Stimulated activated naive CD8-positive, alpha-beta T cell treated with anti-CD3 and anti-CD28 coated beads, Interleukin-15, Interleukin-2, amounts not matched to agents 100 U/mL and 50 U/mL, for 24 hours (primary cell): ENCODE measurements around the gene MT1M.
"Not testable (repeated sequence)": the region's sequence is repeated elsewhere in the genome, so short reads cannot be mapped to it uniquely, and the experiment has no call there.

Experiments used
- ATAC-seq: fragments of 150-1000 bp; cut with Tn5 transposase; one replicate; pipeline ENCODE4 v1.10.0; 2021
- DNase-seq: peaks from one replicate; pipeline ENCODE4 v3.0.0; 2021

MT1M gene

DNA sequence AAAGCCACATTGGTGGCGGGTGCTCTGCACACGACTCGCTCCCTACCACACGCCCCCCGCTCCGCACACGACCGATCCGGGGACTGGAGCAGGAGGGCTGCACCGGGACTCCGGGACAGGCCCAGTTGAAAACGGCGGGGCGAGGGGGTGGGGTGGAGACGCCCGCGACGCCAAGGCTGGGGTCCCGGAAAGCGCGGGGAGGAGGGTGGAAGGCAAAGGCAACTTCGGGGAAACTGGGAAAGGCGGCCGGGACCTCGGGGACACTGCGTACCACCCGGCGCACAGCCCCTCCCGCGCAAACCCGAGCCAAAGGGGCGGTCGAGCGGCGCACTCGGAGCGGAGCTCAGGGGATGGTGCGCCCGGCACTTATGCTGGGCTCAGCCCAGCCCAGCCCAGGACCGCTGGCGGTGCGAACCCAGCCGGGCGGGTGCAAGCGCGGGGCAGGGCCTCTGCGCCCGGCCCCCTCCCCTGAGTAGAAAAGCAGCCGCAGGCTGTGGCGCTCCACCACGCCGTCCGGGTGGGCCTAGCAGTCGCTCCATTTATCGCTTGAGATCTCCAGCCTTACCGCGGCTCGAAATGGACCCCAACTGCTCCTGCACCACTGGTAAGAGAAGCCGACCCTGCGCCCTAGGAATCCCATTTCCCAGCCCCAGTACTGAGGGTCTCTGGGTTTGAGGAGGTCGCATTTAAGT lies at the start of gene MT1M:
TSS of gene MT1M (plus strand) at position 504 of the 692 bp plus-strand sequence. CDS start at position 577, 73 bp downstream.
- peak; percentile 28 for ATAC-seq
- DNase-seq: no peak

DNA sequence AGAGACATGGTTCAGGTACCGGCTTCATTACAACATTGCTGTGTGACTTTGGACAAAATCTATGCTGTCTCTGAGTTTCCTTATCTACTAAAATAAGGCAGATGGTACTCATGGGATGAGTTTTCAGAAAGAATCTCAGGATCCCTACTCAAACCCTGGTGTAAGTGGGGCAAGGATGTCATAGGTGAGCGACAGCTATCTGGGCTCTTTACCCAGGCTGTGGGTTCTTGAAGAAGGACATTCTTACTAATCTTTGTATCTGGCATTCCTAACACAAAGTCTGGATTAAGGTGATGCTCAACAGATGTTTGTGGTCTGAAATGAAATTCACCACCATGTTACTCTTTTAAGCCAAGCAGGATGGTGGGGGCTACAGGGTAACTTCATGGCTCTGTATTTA lies 49.5 kb upstream of the MT1M start:
- not testable (repeated sequence) for ATAC-seq, DNase-seq

DNA sequence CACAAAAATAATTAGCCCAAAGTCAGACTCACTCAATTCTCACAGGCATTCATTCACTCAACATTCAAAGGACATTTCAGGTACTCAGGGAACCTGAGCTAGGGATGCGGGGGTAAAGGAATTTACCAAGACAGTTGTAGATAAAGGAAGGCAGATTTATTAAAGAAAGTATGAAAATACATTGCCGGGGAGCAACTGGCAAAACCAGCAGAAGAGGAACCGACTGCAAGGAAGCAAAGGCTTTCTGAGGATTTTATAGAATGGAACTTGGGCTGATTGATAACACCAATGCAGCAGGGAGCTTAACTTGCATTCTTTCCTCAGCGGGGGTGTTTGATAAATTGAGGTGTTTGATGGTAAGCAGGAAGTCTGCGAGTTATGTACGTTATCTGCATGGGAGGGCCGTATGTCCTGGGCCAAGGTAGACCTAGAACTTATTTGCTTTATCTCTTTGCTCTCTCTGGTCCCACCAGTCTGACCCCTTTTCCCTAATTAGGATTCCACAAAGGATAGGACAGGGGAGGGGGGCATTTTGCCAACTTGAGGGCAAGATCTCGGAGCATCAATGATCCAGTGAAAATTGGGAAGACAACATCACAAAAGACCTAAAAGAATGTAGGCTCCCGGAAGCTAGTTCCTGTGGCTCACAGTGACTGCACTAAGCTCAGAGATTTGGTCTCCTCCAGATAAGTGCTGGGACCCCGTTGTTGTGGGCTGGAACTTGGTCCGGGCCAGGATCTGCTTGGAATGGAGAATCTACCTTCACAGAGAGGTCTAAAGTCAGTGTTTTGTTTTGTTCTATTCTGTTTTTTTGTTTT lies 48.9 kb upstream of the MT1M start:
- DNase-seq (no peak), ATAC-seq (no peak)

DNA sequence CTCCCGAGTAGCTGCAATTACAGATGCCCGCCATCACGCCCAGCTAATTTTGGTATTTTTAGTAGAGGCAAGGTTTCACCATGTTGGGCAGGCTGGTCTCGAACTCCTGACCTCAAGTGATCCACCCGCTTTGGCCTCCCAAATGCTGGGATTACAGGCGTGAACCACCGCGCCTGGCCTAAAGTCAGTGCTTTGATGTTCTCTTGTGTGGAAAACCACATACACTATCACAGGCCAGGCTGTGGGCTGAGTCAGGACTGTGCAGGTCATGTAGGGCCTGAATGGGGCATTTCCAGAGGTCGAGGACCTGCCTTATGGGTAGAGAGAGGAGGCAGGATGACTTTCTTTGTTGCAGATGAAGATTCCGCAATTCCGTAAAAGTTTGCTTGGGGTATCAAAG lies 48.2 kb upstream of the MT1M start:
- ATAC-seq: no peak
- DNase-seq: no peak

DNA sequence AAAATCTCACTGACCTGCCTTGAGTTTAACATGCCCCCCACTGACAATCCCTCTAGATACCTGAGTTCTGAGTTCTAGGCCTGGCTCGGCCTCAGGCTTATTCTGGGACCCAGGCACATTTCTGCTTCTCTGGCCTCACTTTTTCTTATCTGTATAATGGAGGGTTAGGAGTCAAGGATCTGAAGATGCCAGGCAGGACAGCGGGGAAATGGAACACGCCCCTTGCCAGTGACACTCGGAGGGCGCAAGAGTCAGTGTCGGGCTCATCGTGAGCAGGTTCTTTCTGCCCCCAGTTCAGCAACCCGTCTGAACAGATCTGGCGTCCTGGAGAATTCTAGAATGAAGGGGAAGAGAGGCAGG lies 43.7 kb upstream of the MT1M start:
- ATAC-seq (no peak), DNase-seq (no peak)

DNA sequence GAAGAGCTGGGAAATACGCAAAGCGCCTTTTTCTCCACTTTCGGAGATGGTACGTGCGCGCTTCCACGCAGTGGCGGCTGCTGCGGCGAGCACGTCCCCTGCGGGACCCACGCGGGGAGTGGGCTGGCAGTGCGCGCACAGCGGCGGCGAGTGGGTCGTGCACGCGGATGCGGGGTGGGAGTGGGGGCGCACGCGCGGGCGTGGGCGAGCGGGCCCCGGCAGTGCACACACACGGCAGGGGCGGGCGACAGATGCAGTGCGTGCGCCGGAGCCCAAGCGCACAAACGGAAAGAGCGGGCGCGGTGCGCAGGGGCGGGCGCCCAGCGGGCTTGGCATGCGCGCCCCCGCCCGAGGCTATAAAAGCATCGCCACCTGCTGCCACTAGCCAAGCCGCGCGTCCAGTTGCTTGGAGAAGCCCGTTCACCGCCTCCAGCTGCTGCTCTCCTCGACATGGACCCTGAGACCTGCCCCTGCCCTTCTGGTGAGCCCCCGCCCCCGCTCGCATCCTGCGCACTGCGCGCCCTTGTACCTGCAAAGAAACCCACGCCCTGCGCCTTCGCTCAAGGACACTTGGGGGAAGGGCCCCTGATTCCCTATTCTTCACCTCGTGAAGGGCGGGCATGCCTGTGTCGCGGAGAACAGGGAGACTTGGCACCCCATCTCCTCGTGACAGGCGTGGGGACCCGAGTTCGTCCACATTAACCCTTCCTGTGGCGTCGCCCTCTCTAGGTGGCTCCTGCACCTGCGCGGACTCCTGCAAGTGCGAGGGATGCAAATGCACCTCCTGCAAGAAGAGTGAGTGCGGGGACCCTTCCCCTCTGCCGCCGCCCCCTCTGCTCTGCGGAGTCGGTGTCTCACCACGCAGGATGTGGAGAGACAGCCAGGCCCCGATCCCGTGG lies 43.1 kb upstream of the MT1M start, which contains the start of gene MT3:
TSS of gene MT3 (plus strand) at position 388 of the 899 bp plus-strand sequence. CDS start at position 451, 63 bp downstream.
- ATAC-seq: peak; percentile 73
- DNase-seq: peak; percentile 52

DNA sequence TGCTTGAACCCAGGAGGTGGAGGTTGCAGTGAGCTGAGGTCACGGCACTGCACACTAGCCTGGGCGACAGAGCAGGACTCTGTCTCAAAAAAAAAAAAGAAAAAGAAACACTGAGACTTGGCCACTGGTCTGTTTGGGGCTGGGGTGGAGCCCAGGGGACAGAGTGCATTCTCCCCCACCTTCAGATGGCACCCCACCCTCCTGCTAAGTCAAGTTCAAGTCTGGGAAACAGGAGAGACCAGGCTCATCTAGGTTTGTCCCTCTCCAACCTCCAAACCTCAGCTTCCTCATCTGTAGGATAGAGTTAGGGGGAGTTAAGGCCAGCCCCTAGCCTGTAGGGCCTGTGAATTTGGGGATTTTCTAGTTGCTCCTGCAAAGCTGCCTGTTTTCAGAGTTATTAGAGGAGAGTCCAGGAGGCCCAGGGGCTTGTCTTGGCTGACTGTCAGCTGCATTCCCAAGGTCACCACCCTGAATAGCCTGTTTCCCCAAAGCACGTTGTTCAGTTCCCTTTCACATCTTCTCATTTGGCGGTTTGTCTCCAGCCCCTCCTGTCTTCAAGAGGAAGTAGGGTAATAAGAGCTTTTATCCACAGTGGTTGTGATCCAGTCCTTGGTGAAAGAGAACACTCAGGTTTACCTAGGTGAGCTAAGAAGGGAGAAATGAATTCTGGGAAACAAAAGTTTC lies 40.9 kb upstream of the MT1M start:
- DNase-seq (no peak), ATAC-seq (no peak)

DNA sequence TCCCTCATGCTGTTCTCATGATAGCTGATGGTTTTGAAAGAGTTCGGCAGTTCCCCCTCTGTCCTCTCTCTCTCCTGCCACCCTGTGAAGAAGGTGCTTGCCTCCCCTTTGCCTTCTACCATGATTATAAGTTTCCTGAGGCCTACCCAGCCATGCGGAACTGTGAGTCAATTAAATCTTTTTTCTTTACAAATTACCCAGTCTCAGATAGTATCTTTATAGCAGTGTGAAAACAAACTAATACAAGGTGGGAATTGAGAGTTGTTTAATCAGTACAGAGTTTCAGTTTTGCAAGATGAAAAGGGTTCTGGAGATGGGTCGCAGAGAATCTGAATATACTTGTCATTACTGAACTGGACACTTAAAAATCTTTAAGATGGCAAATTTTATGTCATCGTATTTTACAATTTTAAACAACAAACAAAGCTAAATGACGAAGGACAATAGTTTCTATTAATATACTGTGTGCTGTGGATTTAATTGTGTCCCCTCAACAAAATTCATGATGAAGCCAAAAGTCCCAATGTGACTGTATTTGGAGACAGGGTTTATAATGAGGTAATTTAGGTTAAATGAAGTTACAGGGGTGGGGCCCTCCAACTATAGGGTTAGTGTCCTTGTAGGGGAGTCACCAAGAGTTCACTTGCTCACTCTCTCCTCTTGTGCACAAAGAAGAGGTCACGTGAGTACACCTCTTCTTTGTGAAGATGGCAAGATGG lies 38.7 kb upstream of the MT1M start:
- ATAC-seq: no peak
- no peak for DNase-seq

DNA sequence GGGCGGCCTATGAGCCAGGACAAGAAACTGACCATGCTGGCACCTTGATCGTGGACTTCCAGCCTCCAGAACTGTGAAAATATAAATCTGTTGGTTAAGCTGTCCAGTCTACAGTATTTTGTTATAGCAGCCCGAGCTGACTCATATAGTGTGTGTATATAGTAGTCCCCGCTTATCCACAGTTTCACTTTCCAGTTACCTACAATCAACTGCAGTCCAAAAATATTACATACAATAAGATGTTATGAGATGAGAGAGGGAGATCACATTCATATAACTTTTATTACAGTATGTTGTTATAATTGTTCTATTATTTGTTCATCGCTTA lies 38.2 kb upstream of the MT1M start:
- ATAC-seq (no peak), DNase-seq (no peak)

DNA sequence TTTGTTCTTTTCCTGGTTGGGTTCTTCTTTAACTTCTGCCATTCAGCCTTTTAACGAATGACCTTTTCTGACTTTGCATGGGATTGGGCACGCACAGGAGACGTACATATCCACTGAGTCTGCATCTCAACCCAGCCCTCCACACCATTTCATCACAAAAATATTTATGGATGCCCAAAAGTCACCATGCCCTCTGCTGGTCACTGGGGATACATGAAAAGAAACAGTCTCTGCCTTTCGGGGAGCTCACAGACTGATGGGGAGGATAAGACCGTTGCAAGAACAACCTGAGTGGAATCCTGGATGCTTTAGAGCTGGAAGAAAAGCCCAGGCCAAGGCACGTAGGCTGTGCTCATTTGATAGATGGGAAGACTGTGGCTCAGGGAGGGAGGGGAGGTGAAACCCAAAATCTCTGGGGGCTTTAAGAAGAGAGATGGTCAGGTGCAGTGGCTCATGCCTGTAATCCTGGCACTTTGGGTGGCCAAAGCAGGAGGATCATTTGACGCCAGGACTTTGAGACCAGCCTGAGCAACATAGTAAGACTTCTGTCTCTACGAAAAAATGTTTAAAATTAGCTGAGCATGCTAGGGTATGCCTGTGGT lies 32.0 kb upstream of the MT1M start:
- DNase-seq (peak; percentile 20), ATAC-seq (peak; percentile 51)

DNA sequence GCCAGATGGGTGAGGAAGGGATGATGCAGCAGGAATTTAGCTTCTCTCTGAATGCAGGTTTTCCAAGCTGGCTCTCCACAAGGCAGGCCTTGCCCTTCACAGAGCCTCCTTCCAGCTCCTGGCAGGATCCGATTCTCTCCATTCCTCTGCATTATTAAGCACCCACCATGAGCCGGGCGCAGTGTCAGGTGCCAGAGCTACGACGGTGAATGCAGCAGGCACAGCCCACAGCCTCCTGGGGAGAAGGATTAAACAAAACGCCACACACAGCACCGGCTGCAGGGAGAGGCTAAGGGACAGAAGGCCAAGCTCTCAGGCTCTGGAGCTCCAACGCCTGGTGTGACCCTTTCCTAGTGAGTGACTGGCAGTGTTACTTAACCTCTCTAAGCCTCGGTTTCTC lies 31.1 kb upstream of the MT1M start:
- ATAC-seq: no peak

DNA sequence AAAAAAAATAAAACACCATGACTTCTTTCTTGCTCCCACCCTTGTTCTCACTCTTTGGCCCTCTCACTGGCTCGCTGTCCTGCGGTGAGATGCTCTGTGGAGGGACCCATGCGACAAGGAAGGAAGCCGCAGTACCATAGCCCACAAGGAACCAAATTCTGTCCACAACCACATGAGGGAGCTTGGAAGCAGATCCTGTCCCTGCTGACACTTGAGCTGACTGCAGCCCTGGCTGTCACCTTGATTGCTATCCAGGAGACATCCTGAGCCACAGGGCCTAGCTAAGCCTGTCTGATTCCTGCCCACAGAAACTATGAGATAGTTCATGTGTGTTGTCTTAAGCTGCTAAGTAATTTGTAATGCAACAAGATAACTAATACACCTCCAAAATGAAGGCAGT lies 28.9 kb upstream of the MT1M start:
- ATAC-seq (no peak), DNase-seq (peak; percentile 26)

More for the DNA sequence above, 31.1 kb upstream of the MT1M start:
- DNase-seq: no peak

DNA sequence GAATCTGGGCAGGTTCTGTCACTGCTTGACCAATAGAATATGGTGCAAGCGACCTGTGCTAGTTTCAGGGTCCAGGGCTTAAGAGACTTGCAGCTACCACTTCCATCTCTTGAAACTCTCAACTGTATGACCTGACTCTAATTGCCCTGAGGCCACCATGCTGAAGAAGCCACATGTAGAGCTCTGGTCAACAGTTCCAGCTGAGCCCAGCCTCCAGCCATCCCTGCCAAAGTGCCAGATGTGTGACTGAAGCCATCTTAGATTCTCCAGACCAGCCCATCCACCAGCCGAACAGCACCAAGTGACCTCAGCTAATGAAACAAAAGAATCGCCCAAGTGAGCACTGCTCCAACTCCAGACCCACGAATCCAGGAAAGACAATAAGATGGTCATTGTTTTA lies 27.5 kb upstream of the MT1M start:
- DNase-seq: no peak
- ATAC-seq: no peak

DNA sequence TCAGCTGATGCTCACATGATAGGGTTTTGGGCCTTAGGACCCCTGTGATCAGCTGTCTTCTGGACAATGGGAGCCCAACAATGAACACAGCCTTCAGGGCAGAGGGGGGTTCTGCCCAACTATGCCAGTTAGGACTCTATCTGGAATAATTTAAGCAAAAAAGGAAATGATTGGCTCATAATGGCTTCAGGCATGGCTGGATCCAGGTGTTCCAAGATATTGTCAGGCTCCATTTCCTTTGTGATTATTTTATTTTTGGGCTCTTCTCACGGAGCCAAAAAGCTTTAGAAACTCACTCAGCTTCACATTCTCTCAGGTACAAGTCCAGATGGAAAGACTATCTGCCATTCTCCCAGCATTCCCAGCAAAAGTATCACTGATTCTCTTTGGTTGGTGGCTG lies 27.0 kb upstream of the MT1M start:
- DNase-seq (no peak), ATAC-seq (no peak)

DNA sequence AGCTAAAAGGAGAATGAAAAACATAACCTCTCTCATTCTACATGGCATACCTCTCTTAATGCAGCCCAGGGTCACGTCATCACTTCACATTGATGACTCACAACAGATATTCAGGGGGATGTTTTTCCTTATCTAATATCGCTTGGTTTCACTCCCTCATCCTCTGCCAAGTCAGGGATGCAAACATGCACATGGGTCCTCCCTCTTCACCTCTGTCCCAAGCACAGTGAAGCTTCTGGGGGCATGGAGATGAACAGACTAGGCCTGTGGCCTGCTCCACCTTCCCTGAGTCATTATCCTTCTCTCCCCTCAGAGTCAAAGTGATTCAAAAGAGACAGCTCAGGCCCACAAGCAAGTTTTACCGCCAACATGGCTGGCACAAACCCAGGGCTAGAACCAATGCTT lies 26.4 kb upstream of the MT1M start:
- DNase-seq: peak; percentile 28

DNA sequence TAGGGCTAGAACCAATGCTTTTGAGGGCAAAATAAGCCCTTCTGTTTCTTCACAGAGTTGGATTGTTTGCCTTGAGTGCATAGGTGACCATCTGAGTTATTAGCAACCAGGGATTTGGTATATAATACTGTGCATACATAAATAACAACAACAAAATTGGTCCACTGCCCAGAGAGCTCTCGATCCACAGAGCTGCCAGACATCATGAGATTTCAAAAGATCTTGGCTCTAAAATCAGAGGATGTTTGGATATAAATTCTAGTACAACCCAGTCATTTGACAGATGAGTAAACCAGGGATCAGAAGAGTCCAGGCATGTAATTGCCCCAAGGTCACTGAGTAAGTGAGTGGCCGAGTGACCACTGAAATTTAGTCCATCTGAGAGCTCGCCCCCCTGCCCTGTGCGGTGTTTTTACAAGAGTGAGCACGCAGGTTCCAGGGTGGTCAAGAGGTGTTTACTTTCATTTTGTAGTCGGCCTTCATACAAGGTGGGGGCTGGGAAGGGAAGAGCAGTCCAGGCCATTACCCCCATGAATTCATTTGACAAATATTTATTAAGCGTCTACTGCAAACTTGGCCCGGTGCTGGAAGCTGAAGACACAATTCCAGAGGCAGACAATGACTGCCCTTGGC lies 25.9 kb upstream of the MT1M start:
- ATAC-seq: no peak
- no peak for DNase-seq

More for the DNA sequence above, 26.4 kb upstream of the MT1M start:
- no peak for ATAC-seq

DNA sequence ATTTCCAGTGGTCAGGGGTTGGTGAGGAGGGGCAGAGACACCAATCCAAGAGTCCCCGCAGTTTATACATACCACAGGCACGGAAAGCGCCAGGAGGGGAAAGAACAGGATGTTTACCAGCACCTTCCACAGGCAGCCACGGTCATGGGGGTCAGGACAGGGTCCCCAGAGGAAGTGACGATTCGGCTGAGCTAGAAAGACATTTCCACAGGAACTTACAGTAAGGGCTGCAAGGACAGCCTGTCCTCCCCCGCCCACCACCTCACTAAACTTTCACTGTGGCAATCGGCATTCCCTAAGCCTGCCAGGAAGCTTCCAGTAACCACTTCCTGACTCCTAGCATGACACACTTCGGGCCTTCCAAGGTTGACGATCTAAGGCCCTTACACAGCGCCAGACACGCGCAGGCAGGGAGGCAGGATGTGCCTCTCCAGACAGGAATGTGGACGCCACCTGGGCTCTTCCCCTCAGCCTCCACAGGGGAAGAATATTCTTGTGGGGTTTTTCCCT lies 25.3 kb upstream of the MT1M start:
- ATAC-seq: no peak
- DNase-seq: peak; percentile 37

DNA sequence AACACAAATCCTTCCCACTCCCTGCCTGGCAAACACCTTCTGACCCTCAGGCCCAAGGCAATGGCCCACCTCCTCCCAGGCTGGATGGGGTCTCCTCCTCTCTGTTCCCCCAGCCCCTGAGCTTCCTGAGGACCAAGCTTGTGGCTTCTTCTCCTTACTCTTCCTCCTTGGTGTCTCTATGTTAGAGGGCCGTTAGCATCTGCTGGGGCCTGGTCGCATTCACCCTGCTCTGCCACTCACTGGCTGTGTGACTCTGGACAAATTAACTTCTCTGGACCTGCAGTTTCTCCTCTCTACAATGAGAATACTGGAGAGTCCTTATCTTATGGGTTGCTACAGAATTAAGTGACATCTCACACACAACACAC lies 24.8 kb upstream of the MT1M start:
- ATAC-seq: no peak
- DNase-seq: no peak

DNA sequence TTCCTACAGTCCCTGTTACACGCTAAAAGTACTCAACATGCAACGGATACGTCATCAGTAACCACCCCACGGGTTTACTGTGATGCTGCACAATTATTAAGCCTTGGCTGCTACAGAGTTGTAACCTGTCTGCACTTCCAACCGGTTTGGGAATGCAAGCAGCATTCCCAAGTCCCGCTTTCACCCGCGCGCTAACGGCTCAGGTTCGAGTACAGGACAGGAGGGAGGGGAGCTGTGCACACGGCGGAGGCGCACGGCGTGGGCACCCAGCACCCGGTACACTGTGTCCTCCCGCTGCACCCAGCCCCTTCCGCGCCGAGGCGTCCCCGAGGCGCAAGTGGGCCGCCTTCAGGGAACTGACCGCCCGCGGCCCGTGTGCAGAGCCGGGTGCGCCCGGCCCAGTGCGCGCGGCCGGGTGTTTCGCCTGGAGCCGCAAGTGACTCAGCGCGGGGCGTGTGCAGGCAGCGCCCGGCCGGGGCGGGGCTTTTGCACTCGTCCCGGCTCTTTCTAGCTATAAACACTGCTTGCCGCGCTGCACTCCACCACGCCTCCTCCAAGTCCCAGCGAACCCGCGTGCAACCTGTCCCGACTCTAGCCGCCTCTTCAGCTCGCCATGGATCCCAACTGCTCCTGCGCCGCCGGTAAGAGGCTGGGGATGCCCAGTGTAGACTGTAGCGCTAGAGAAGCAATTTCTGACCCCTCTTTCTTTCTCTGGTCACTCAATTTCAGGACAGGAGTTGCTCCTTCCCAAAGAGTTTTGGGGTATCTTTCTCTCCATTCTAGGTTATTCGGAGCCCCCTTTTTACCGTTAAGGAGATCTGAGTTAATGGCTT lies 24.2 kb upstream of the MT1M start, which contains the start of gene MT2A:
TSS of gene MT2A (plus strand) at position 542 of the 833 bp plus-strand sequence. CDS start at position 614, 72 bp downstream.
- ATAC-seq (peak; percentile 72), DNase-seq (peak; percentile 92)
